Activated naive CD4-positive, alpha-beta T cell treated with anti-CD3 and anti-CD28 coated beads, Interleukin-2, amount 50 U/mL, for 16 hours (primary cell): ENCODE measurements around the gene DAB2IP.

Experiments
- DNase-seq: peaks from one replicate; pipeline ENCODE4 v3.0.0-alpha.2; 2020

Gene DAB2IP

DNA sequence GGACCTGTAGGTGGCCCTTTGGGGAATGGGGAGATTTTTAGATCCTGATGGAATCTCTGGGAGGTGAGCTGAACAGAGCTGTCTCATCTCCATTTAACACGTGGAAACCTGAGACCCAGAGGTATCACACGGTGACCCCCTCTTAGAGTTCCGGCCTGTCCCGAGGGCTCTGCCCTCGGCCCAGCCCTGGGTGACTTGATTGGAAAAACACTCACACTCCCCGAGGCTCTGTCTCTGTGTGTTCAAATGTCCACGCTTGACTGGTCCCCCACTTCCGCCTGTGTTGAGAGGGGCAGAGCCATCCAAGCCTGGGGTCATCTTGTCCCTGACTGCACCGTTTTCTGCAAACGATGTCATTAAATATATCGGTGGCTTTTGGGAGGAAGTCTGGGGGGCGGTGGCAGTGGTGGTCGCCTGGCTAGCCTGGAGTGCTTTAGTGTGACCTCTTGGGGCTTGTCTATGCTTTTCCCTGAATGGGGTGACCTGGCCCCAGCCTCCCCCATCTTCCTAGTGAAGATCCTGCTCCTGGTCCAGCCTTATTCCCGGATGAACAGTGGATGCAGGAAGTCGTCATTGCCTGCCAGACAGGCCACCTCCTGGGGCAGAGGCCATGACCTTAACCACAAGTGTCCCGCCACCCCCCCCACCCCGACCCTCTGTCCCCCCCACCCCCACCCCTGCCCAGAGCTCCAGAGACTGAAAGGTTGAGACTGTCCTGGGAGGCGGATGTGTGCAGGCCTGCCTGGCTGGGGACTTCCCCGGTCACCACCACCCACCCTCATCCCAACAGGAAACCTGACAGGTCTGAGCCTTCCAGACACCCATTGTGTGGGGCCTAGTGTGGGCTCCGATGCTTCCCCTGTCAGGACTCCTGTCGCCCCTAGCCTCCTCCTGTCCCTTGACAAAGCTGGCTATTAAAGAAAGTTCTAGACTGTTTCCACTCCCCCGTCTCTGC is 5.3 kb upstream of the DAB2IP start:
- DNase-seq = no peak

DNA sequence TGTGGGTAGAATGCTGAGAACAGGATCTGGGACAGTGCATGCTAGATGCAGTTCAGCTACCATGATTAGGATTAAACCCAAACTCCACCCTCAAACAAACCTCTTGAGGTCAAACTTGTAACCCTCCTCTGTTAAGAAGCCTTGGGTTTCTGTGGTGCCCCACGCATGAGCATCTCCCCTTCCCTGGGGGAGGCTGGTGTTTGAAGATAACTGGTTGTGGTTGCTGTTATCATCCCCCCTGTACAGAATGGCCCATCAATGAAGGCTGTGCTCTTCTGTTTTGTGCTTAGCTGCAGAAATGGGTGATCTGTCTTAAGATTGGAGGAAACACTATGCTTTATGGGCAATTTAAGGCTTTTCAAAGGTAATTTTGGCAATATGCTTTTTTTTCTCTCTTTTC is 4.4 kb upstream of the DAB2IP start:
- DNase-seq = no peak

DNA sequence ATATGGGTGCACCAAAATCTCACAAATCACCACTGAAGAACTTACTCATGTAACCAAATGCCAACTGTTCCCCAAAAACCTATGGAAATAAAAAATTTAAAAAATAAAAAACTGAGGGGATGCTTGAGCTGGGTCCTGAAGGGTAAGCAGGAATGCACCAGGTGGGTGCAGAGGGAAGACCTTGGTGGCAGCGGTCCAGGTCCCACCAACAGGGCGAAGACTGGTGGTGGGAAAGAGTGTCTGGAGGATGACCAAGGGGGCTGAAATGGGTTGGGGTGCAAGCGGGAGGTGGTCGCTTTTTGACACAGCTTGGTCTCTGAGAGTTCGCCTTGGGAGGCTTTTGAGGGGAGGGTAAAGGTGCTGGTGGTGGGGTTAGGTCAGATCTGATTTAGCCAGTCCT is 3.3 kb upstream of the DAB2IP start:
- no peak for DNase-seq

DNA sequence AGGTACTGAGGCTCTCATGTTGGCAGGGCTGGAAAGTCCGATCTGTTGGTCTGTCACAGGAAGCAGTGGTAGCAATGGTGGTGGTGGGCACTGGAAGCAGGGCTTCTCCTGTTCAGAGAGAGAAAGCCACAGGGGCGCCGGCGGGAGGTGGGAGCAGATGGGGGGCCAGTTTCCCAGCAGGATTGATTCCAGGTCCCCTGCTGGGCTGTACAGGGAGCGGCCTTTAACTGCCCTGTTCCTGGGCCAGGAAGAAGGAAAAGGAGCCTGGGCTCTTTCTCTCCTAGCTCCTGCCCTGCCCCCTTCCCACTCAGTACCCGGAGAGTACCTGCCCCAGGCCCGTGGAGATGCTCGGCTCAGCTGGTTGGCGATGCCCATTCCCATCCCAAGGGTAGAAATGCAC is 2.6 kb upstream of the DAB2IP start:
- DNase-seq = no peak

DNA sequence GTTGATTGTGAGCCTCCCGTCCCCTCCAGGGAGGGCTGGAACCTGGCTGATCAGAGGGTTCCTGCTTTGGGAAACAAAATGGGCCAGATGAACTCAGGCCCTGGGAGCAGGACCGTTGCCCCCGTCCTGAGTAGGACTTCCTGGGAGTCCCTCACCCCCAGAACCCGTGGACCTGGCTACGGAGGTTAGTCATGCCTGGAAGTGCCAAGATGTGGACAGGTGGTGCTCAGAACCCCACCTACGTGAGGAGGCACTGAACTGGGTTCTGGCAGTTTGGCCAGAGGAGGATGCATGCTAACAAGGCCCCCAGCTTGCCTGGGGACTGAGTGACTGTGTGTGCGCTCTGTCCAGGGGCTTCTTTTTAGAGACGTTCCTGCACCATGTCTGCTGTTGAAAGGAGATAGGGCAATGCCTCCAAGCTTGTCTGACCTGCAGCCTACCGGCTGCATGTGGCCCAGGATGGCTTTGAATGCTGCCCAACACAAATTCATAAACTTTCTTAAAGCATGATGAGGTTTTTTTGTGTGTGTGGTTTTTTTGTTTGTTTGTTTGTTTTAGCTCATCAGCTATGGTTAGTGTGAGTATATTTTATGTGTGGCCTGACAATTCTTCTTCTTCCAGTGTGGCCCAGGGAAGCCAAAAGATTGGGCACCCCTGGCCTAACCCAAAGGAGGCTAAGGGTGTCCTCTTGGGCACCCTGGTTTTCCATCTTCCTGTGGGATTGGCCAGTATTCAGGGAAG is 1.8 kb upstream of the DAB2IP start:
- no peak for DNase-seq

DNA sequence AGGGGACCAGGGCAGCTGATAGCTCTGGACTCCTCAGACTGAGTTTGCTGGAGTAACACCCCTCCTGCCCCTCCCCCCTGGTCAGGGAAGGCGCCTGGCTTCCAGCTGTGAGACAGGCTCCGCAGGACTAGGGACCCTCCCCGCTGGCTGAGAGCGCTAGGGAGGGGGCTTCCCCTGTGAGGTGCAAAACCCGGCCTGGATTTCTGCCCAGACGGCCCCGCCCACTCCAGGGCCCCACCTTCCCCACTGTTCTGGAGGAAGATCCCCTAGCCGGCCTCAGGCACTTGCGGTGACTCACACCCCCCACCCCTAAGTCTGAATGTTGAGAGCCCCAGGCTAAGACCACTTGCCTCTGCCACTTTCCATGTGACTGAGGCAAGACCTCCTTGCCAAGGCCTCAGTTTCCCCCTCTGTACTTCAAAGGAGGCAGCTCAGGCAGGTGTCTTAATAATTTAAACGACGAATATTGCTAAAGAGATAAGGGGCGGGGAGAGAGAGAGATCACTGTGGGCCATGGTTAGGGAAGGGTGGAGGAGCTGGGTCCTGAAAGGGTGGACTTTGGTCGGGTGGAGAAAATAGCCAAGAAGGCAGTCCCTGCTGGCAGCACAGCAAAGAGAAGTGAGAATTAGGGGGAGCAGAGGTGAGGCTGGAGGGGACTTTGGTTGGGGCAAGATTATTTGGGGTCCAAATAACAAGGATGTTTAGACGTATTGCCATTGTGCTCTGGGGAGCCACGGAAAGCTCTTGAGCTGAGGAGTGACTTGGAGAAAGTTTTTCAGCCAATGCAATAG is 1.0 kb upstream of the DAB2IP start:
- no peak for DNase-seq

DNA sequence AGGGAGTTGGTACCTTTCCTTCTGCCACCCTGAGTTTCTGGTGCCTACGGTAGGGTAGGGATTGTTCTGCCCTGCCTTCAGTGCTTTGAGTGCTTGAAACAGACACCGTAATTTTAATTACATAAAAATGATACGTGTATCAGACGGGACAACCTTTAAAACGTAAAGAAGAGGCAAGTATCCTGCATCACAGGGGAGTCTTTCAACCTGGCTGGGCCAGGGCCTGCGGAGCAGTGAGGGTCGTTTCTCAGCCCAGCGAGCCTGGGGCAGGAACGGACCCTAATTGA is 483 bp upstream of the DAB2IP start:
- no peak for DNase-seq

DNA sequence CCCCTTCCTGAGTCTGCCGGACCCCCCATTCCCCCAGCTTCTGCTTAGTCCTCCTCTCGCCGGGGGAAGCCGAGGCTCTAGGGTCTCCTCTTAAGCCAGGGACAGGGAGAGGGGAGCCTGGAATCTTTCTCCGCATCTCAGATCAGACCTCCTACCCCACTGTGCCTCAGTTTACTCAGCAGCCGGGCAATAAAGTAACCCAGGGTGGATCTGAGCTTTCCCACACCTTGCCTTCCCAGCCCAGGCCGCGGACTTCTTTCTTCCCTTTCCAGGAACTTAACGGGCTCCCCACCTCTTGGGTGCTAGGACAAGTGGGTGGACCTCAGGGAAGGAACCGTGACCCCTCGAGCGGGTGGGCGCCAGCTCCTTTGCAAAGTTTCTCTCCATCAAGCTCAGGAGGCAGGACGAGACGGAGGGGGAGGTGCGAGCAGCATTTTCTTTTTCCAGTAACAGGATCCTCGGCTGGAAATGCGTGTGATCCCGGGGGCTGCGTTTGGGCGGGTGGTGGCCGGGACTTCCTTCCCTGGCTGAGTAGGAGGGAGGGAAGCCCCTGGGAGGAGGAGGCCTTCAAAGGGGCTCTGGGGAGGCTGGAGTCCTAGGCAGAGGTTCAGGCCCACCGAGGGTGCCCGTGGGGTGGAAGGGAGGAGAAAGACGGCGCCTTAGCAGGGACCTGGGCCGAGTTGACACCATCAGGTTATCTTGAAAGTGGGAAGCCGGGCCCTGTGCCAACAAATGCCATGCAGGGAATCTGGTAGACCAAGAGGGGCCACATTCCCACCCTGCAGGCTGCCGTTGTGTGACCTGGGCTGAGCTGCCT is 795 bp downstream of the DAB2IP start:
- DNase-seq = no peak

DNA sequence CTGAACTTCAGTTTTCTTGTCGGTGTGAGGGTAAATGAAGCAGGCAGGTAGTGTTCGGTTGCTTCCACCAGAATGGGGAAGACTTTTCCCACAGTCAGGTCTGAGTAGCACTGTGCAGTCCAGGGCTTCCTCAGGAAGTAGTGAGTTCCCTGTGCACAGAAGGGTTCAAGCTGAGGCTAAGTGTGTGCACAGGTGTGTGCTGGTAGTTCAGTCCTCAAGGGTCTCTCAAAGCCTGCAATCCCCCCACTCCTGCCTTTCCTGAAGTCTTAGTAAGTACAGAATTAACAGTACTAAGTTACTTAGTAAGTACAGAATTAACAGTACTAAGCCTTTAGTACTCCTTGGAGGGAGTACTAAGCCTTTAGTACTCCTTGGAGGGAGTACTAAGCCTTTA is 1.4 kb downstream of the DAB2IP start:
- no peak for DNase-seq

DNA sequence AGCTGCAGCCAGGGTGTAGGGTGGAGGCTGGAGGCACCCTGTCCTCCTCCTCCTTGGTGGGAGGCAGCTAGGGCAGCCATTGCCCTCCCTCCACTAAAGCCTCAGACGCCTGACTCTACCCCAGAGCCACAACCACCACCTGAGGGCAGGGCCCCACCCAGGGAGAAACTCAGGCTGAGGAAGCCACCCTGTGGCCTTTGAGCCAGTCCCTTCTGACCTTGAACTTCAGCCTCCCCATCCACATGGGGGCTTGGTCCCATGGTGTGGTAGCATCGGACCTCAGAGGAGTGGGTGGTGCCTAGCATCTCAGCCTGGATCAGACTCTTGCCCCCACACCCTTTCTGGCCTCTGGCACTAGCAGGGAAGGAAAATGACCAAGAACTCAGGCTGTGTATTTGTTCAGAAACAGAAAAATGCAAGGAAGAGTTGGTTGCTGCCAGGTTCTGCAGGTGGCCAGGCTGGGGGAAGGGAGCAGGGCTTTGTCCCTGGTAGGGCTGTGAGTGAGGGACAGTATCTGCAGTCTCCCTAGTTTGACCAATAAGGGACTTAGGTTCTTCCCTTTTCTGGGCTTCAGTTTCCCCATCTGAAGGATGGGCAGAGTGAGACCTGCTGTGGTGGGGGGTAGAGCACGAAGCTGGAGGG is 3.2 kb downstream of the DAB2IP start:
- DNase-seq = no peak

DNA sequence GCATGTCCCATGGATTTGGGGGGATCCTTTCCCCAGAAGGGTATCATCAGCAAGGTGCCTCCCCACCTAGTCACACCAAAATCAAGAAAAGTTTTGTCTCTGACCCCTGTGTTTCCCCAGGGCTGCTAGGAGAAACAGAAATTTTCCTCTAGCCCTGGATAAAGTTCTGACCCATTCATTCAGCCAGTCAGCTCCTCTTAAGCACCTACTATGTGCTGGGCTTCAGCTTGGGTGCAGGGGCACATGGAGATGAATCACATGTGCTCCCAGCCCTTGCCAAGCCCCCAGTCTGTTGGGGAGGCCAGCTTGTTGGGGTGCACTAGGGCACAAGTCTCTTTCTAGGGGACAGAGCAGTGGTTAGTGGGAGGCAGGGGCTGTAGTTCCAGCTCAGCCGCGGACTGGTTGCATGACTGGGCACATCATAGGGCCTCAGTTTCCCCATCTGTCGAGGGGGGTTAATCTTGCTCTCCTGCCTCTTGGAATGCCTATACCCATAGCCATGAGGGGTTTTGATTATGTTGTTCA is 3.9 kb downstream of the DAB2IP start:
- no peak for DNase-seq

DNA sequence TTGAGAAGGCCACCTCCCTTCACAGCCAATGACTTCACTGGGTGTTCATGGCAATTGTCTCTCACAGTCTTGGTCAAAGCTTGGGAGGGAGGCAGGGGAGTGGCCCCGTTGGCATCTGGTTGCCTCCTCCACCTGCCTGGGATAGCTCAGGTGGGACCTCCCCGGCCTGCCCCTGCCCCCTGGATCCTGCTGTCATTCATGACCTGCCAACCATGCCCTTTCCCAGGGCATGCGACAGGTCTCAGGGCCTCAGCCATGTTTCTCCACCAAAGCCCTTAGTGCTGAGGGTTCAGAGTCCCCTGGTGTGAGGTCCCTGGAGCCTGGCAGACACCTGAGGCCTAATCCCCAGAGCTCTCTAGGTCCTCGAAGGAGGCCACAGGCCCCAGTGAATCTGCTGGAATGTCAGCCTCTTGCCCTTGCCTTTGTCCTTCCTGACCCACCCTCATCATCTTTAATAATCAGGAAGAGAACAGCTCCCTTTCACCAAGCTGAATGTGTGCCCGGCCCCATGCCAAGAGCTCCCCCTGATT is 5.6 kb downstream of the DAB2IP start:
- DNase-seq = no peak

DNA sequence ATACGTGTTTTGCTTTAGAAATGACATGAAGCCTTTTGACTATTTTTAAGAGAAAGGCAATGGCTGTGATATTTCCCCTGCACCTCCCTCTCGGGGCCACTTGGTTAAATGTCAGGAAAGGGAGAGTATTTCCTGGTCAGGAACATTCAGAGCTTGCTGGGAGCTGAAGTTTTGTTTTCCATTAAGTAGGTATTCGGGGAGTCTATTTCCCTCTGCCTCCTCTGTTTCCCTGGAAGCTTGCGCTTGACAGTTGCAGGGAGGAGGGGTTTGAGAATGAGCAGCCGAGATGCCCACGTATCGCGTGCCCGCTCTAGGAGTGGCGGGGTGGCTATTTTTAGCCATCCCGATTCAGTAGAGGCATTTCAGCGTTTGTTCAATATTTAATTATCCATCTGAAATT is 6.7 kb downstream of the DAB2IP start:
- no peak for DNase-seq

DNA sequence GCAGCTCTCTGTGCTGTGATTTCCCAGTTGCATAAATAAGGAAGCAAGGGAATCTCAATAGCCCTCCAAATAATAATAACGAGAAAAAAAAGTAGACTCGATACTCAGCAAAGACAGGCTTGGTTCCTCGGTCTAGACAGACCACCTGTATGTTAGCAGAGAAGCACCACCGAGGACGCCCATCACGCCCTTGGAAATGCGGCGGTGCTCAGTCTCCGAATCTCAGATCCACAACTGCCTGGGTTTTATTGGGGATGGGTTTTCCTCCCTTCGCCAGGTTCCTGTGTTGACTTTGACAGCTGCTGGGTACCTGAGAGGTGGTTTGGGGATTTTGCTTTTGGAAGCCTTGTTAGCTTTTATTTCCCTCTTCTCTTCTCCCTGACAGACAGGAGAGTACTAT is 7.2 kb downstream of the DAB2IP start:
- no peak for DNase-seq

DNA sequence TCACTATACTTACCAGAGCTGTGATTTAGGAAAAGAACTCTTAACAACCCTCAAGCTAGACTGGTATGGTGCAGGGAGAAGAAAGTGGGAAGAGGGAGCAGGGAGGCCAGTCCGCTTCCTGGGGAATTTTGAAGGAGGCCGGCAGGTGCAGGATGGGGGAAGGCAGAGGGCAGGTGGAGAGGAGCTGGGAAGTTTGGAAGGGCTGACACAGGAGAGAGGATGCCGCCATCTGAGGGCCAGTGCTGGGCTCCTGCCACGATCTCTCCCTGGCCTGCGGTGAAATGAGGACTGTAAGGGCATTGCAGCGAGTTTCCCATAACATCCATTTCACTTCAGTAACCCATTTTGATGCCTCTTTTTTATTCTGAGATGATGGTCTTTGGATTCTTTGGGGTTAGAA is 8.9 kb downstream of the DAB2IP start:
- no peak for DNase-seq

DNA sequence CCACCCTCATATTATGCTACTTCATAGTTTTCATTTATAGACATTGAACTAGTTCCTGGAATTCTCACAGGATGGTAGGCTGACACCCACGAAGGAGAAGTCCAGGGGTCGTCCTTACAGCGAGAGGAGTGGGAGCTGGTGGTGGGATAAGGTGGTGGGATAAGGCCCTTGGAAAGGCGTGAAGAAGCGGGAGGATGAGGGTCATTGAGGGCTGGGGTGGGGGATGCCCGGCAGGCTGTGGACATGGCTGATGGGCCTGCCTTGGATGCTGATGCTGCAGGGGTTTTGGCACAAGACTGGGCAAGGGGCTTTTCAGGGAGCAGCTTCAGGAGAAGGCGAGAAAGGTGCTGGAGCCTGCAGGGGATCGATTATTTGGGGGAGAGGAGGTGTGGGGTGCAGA is 9.4 kb downstream of the DAB2IP start:
- no peak for DNase-seq

DNA sequence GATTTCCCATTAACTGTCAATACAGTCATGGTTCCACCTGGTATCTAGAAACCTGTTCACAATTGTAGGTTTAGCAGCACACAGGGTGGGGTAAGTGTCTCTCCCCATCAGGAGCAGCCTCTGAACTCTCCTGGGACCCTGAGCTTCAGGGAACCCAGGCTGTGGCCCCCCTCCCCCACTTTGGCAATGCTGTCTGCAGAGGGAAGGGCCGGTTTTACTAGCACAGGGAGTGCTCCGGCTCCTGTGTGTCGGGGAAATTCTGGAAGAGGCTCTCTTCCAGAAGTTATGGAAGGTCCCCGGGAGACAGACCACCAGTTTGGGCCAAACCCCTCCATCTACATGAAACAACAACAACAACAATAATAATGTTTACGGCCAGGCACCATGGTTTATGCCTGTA is 9.9 kb downstream of the DAB2IP start:
- no peak for DNase-seq

DNA sequence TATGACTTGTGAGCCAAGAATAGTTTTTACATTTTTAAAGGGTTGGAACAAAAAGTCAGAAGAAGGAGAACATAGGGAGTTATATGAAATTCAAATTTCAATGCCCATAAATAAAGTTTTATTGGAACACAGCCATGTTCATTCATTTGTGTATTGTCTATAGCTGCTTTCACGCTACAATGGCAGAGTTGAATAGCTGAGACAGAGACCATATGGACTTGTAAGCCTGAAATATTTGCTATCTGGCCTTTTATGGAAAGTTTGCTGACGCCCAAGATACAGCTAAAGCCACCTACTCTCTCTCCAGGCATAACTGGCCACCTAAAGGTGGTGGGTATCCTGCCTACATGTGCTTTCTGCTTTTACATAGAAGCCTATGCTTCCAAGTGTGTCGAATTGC is 10.9 kb downstream of the DAB2IP start:
- DNase-seq = no peak

DNA sequence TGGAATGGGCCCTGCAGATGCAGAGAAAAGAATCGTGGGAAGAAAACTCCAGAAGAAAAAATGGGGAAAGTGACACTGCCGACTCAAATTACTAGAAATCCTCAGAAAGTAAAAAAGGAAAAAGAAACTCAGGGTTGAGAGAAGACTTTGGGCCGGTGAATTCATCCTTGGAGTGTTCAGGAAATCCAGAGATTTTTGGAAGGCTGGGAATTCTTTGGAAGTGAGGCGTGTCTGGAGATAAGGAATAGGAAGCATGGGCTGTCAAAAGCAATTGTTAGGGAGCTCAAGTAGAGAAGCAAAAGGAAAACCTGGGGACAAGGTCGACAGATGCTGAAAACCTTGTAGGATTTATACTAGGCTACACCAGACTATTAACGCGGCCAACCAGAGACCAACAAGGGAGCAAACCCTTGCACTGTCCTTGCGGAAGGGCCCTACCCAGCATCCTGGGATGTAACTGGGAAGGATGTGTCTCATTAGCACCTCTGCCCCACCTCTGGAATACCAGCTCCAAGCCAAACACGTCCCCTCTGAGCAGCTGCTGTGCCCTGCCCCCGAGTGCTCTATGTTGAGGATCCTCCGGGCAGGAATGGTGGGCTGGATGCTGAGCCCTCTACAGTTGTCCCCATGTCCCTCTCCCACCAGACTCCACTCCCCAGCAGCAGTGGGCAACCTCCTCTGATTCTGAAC is 11.6 kb downstream of the DAB2IP start:
- no peak for DNase-seq

DNA sequence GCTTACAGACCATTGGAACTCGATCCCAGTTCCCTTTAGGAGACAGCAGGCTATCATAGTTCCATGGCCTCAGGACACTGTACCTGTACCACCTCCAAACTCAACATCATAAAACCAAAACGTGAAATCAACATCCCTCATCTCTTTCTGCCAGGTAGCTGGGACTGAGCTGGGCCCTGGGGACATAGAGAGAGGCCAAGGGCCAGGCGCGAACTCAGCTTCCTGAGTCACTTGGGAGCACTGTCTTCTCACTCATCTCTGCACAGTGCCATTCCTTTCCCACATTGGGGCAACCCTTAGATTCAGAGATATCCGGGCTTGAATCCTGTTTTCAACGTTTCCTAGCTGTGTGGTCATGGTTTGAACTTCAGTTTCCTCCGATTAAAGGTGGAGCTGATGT is 12.2 kb downstream of the DAB2IP start:
- DNase-seq = no peak

DNA sequence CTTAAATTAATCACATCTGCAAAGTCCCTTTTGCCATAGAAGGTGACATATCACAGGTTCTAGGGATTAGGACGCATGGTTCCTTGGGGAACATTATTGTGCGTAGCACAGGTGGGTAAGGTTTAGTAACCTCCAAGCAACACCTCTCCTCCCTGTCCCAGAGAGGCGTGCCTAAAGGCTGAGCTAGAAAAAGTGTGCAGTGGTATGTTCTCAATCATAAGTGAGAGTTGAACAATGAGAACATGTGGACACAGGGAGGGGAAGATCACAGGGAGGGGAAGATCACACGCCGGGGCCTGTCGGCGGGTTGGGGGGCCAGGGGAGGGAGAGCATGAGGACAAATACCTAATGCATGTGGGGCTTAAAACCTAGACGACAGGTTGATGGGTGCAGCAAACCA is 14.9 kb downstream of the DAB2IP start:
- no peak for DNase-seq
